HEK293 (cell line): Measurements from ENCODE around the gene AFAP1L2.

Experiments
- YY1 ChIP-seq: fragments of 450-650 bp; formaldehyde crosslinking; IDR thresholded peaks from 2 replicates; pipeline ENCODE4 v1.5.1; 2018; ENCODE audit warnings: missing biosample characterization, missing genetic modification characterization
- ZBTB20 ChIP-seq: fragments of 450-650 bp; formaldehyde crosslinking; IDR thresholded peaks from 2 replicates; pipeline ENCODE4 v1.5.1; 2016; ENCODE audit warnings: missing biosample characterization, missing genetic modification characterization
- ZNF830 ChIP-seq: fragments of 450-650 bp; IDR thresholded peaks from 2 replicates; pipeline ENCODE4 v1.5.0; 2018; ENCODE audit warnings: missing biosample characterization, missing genetic modification characterization, low read depth, mild to moderate bottlenecking, moderate library complexity
- TF ChIP-seq, protein P1 (sequence below): fragments of 450-650 bp; formaldehyde crosslinking; IDR thresholded peaks from 2 replicates; pipeline ENCODE4 v1.5.1; 2016; ENCODE audit warnings: missing biosample characterization, missing genetic modification characterization
- TF ChIP-seq, protein P2 (sequence below): fragments of 450-650 bp; formaldehyde crosslinking; IDR thresholded peaks from 2 replicates; pipeline ENCODE4 v1.5.1; 2016; ENCODE audit warnings: missing biosample characterization, missing genetic modification characterization

DNA sequence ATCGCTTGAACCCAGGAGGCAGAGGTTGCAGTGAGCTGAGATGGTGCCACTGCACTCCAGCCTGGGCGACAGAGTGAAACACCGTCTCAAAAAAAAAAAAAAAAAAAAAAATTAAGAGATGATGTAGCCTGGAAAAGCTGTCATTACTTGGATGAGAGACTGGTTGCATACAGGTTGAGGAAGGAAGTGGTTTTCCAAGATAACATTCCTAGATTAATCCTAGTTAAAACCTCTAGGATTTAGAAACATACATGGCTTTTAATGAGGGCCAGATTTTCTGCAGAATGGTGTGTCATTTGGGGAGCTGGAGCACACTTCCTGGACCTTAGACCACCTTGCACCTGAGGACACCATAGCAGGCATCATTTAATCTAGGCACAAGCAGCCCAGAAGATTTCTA lies 147.5 kb downstream of the AFAP1L2 start:
- no peak for TF ChIP-seq ZBTB20 (tag by site-specific recombination)
- TF ChIP-seq ZNF830: no peak
- TF ChIP-seq, protein P1, sequence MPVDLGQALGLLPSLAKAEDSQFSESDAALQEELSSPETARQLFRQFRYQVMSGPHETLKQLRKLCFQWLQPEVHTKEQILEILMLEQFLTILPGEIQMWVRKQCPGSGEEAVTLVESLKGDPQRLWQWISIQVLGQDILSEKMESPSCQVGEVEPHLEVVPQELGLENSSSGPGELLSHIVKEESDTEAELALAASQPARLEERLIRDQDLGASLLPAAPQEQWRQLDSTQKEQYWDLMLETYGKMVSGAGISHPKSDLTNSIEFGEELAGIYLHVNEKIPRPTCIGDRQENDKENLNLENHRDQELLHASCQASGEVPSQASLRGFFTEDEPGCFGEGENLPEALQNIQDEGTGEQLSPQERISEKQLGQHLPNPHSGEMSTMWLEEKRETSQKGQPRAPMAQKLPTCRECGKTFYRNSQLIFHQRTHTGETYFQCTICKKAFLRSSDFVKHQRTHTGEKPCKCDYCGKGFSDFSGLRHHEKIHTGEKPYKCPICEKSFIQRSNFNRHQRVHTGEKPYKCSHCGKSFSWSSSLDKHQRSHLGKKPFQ: no peak
- no peak for TF ChIP-seq YY1 (tag by site-specific recombination)
- TF ChIP-seq, protein P2, sequence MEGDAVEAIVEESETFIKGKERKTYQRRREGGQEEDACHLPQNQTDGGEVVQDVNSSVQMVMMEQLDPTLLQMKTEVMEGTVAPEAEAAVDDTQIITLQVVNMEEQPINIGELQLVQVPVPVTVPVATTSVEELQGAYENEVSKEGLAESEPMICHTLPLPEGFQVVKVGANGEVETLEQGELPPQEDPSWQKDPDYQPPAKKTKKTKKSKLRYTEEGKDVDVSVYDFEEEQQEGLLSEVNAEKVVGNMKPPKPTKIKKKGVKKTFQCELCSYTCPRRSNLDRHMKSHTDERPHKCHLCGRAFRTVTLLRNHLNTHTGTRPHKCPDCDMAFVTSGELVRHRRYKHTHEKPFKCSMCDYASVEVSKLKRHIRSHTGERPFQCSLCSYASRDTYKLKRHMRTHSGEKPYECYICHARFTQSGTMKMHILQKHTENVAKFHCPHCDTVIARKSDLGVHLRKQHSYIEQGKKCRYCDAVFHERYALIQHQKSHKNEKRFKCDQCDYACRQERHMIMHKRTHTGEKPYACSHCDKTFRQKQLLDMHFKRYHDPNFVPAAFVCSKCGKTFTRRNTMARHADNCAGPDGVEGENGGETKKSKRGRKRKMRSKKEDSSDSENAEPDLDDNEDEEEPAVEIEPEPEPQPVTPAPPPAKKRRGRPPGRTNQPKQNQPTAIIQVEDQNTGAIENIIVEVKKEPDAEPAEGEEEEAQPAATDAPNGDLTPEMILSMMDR: no peak
